Measurements from ENCODE around the gene ZNF668. TPM values are rescaled to one million over a fixed set of nuclear protein-coding genes. Genes with fewer than 3 reads are reported as not detected.
A peak's percentile ranks its signal among the peaks of the same experiment; 100 is the strongest.
"Not testable (repeated sequence)": the region's sequence is repeated elsewhere in the genome, so short reads cannot be mapped to it uniquely, and the experiment has no call there.

ZNF668 gene
- total RNA-seq, 2 experiments from 2014 or later = 9.5 to 10.1 TPM

GRCh38 chr16:31031276-31031675, 42.8 kb downstream of the ZNF668 start:
- Mint-ChIP-seq H3K4me1 (ENCODE audit: low read depth) (peaks cover 19% of the 10 kb centered on the region), H3K4me3 (peak overlapping the region; percentile 0), H3K27me3 (ENCODE audit: low read depth) (no peaks in the 10 kb centered on the region), H3K27ac (no peak overlapping the region), H3K9me3 (no peaks in the 10 kb centered on the region), H3K36me3 (ENCODE audit: low read depth) (peaks cover 8% of the 10 kb centered on the region)
- no peak for DNase-seq
- intact Hi-C loops (cut with micrococcal nuclease) = no loop called here
- CTCF ChIA-PET = no interaction called here

- H3K36me3 Mint-ChIP-seq (ENCODE audit: low read depth) = peaks cover 5% of the 10 kb centered on the region
- peaks cover 9% of the 10 kb centered on the region for H3K4me1 Mint-ChIP-seq (ENCODE audit: low read depth)
- no peak for DNase-seq
- CTCF ChIA-PET = no interaction called here
- H3K27ac Mint-ChIP-seq = no peak overlapping the region
- intact Hi-C loops (cut with micrococcal nuclease) = no loop called here
- no peaks in the 10 kb centered on the region for H3K9me3 Mint-ChIP-seq
- no peak overlapping the region for H3K4me3 Mint-ChIP-seq
- no peaks in the 10 kb centered on the region for H3K27me3 Mint-ChIP-seq (ENCODE audit: low read depth)
These were observed 44.8 kb downstream of the ZNF668 start for GRCh38 chr16:31029272-31029671.

- Mint-ChIP-seq H3K9me3 (no peaks in the 10 kb centered on the region), H3K27ac (no peak overlapping the region), H3K4me1 (ENCODE audit: low read depth) (peaks cover 2% of the 10 kb centered on the region), H3K27me3 (ENCODE audit: low read depth) (no peaks in the 10 kb centered on the region), H3K36me3 (ENCODE audit: low read depth) (no peaks in the 10 kb centered on the region), H3K4me3 (no peak overlapping the region)
- intact Hi-C loops (cut with micrococcal nuclease) = no loop called here
- no peak for DNase-seq
- CTCF ChIA-PET = no interaction called here
These were observed 48.7 kb downstream of the ZNF668 start for GRCh38 chr16:31025339-31025738.

- H3K4me3 Mint-ChIP-seq = no peak overlapping the region
- no peak for DNase-seq
- no peaks in the 10 kb centered on the region for H3K36me3 Mint-ChIP-seq (ENCODE audit: low read depth)
- intact Hi-C loops (cut with micrococcal nuclease) = no loop called here
- no peaks in the 10 kb centered on the region for H3K27me3 Mint-ChIP-seq (ENCODE audit: low read depth)
- H3K27ac Mint-ChIP-seq = no peak overlapping the region
- CTCF ChIA-PET = interaction anchor here (0.7 to 1.8 kb wide), 2 partner anchors 38 to 363 kb away, joined by 4 to 6 read pairs; no protein-coding TSS in a partner anchor
- H3K4me1 Mint-ChIP-seq (ENCODE audit: low read depth) = peaks cover 2% of the 10 kb centered on the region
- H3K9me3 Mint-ChIP-seq = no peaks in the 10 kb centered on the region
These were observed 50.3 kb downstream of the ZNF668 start for GRCh38 chr16:31023627-31024226.

- Mint-ChIP-seq H3K27me3 (ENCODE audit: low read depth) (no peaks in the 10 kb centered on the region), H3K9me3 (no peaks in the 10 kb centered on the region), H3K4me1 (ENCODE audit: low read depth) (peaks cover 2% of the 10 kb centered on the region), H3K4me3 (no peak overlapping the region), H3K27ac (no peak overlapping the region), H3K36me3 (ENCODE audit: low read depth) (no peaks in the 10 kb centered on the region)
- intact Hi-C loops (cut with micrococcal nuclease) = no loop called here
- CTCF ChIA-PET = interaction anchor here (0.7 to 1.8 kb wide), 2 partner anchors 37 to 363 kb away, joined by 4 to 6 read pairs; no protein-coding TSS in a partner anchor
- DNase-seq = no peak
These were observed 50.8 kb downstream of the ZNF668 start for GRCh38 chr16:31023252-31023602.

GRCh38 chr16:31022544-31023251, 51.3 kb downstream of the ZNF668 start:
- H3K4me3 Mint-ChIP-seq = no peak overlapping the region
- peaks cover 2% of the 10 kb centered on the region for H3K4me1 Mint-ChIP-seq (ENCODE audit: low read depth)
- no peaks in the 10 kb centered on the region for H3K36me3 Mint-ChIP-seq (ENCODE audit: low read depth)
- no peaks in the 10 kb centered on the region for H3K9me3 Mint-ChIP-seq
- DNase-seq = no peak
- H3K27ac Mint-ChIP-seq = no peak overlapping the region
- intact Hi-C loops (cut with micrococcal nuclease) = no loop called here
- H3K27me3 Mint-ChIP-seq (ENCODE audit: low read depth) = no peaks in the 10 kb centered on the region
- CTCF ChIA-PET = interaction anchor here (0.7 to 1.8 kb wide), 2 partner anchors 37 to 364 kb away, joined by 4 to 6 read pairs; no protein-coding TSS in a partner anchor

GRCh38 chr16:31020536-31020935, 53.5 kb downstream of the ZNF668 start:
- Mint-ChIP-seq H3K27ac (no peak overlapping the region), H3K4me3 (no peak overlapping the region), H3K36me3 (ENCODE audit: low read depth) (no peaks in the 10 kb centered on the region), H3K27me3 (ENCODE audit: low read depth) (peaks cover 2% of the 10 kb centered on the region), H3K9me3 (no peaks in the 10 kb centered on the region), H3K4me1 (ENCODE audit: low read depth) (peaks cover 2% of the 10 kb centered on the region)
- CTCF ChIA-PET = interaction anchor here (0.6 kb wide), 1 partner anchor 190 kb away, joined by 3 read pairs; no protein-coding TSS in a partner anchor
- DNase-seq = no peak
- intact Hi-C loops (cut with micrococcal nuclease) = no loop called here

- H3K4me1 Mint-ChIP-seq (ENCODE audit: low read depth); CTCF ChIA-PET; H3K36me3 Mint-ChIP-seq (ENCODE audit: low read depth); DNase-seq; H3K27ac Mint-ChIP-seq; H3K9me3 Mint-ChIP-seq; H3K27me3 Mint-ChIP-seq (ENCODE audit: low read depth); intact Hi-C loops (cut with micrococcal nuclease); H3K4me3 Mint-ChIP-seq: not testable (repeated sequence)
These were observed 56.3 kb downstream of the ZNF668 start for GRCh38 chr16:31017756-31018155.

- no peak for DNase-seq
- H3K4me3 Mint-ChIP-seq = no peak overlapping the region
- peaks cover 4% of the 10 kb centered on the region for H3K4me1 Mint-ChIP-seq (ENCODE audit: low read depth)
- peaks cover 7% of the 10 kb centered on the region for H3K27me3 Mint-ChIP-seq (ENCODE audit: low read depth)
- H3K9me3 Mint-ChIP-seq = no peaks in the 10 kb centered on the region
- CTCF ChIA-PET = interaction anchor here (0.5 kb wide), 1 partner anchor 141 kb away, joined by 3 read pairs; no protein-coding TSS in a partner anchor
- intact Hi-C loops (cut with micrococcal nuclease) = no loop called here
- H3K36me3 Mint-ChIP-seq (ENCODE audit: low read depth) = no peaks in the 10 kb centered on the region
- H3K27ac Mint-ChIP-seq = no peak overlapping the region
These were observed 58.0 kb downstream of the ZNF668 start for GRCh38 chr16:31016018-31016417.

GRCh38 chr16:31013292-31013691, 60.7 kb downstream of the ZNF668 start:
- H3K4me1 Mint-ChIP-seq (ENCODE audit: low read depth) = peaks cover 12% of the 10 kb centered on the region
- H3K9me3 Mint-ChIP-seq; H3K27me3 Mint-ChIP-seq (ENCODE audit: low read depth); DNase-seq; H3K4me3 Mint-ChIP-seq; H3K27ac Mint-ChIP-seq; CTCF ChIA-PET; H3K36me3 Mint-ChIP-seq (ENCODE audit: low read depth); intact Hi-C loops (cut with micrococcal nuclease): not testable (repeated sequence)

- H3K27me3 Mint-ChIP-seq (ENCODE audit: low read depth); H3K36me3 Mint-ChIP-seq (ENCODE audit: low read depth); DNase-seq; intact Hi-C loops (cut with micrococcal nuclease); H3K9me3 Mint-ChIP-seq; H3K27ac Mint-ChIP-seq; H3K4me3 Mint-ChIP-seq: not testable (repeated sequence)
- CTCF ChIA-PET = interaction anchor here (0.7 kb wide), 1 partner anchor 70 kb away, joined by 3 read pairs; no protein-coding TSS in a partner anchor
- peaks cover 12% of the 10 kb centered on the region for H3K4me1 Mint-ChIP-seq (ENCODE audit: low read depth)
These were observed 62.2 kb downstream of the ZNF668 start for GRCh38 chr16:31011815-31012214.

Measured in activated naive CD4-positive, alpha-beta T cell treated with anti-CD3 and anti-CD28 coated beads for 36 hours (primary cell).